HG02885 (cell line): ENCODE measurements around the gene BRD8.
"Not testable (repeated sequence)": the region's sequence is repeated elsewhere in the genome, so short reads cannot be mapped to it uniquely, and the experiment has no call there.

Experiments
- ATAC-seq: cut with Tn5 transposase; IDR thresholded peaks from one replicate; pipeline ENCODE4 v1.9.1; 2021; ENCODE audit warnings: mild to moderate bottlenecking; ENCODE audit not compliant: unreplicated experiment, poor library complexity

Gene BRD8

GRCh38 chr5:138178516-138179276, at the start of gene BRD8, which contains the start of gene KIF20A:
Gene BRD8 (minus strand): TSS chr5:138178630. CDS start chr5:138178614, 16 bp downstream.
Gene KIF20A (plus strand): TSS chr5:138179112. CDS start chr5:138179681, 569 bp downstream.
- ATAC-seq: peak; percentile 85

GRCh38 chr5:138226910-138227309, 48.5 kb upstream of the BRD8 start:
- ATAC-seq: no peak

GRCh38 chr5:138224712-138225111, 46.3 kb upstream of the BRD8 start:
- no peak for ATAC-seq

GRCh38 chr5:138223532-138223931, 45.1 kb upstream of the BRD8 start:
- ATAC-seq: no peak

- no peak for ATAC-seq
These were observed 38.4 kb upstream of the BRD8 start for GRCh38 chr5:138216799-138217198.

- peak; percentile 97 for ATAC-seq
These were observed 35.0 kb upstream of the BRD8 start, which contains the start of gene CDC23 for GRCh38 chr5:138213161-138214029. Gene CDC23 (minus strand): TSS chr5:138213323. CDS start chr5:138213312, 11 bp downstream.

GRCh38 chr5:138212828-138213160, 34.4 kb upstream of the BRD8 start:
- ATAC-seq: peak; percentile 25

- ATAC-seq: no peak
These were observed 32.6 kb upstream of the BRD8 start for GRCh38 chr5:138210985-138211384.

GRCh38 chr5:138193859-138194258, 15.4 kb upstream of the BRD8 start:
- ATAC-seq: not testable (repeated sequence)

- no peak for ATAC-seq
These were observed 14.4 kb upstream of the BRD8 start for GRCh38 chr5:138192826-138193225.

GRCh38 chr5:138188626-138189025, 10.2 kb upstream of the BRD8 start:
- ATAC-seq: no peak

GRCh38 chr5:138186002-138186447, 7.6 kb upstream of the BRD8 start:
- ATAC-seq: peak; percentile 48

GRCh38 chr5:138182808-138183207, 4.4 kb upstream of the BRD8 start:
- no peak for ATAC-seq

- no peak for ATAC-seq
These were observed 2.4 kb upstream of the BRD8 start for GRCh38 chr5:138180841-138181240.

- ATAC-seq: peak; percentile 28
These were observed 1.9 kb upstream of the BRD8 start for GRCh38 chr5:138180183-138180782.

GRCh38 chr5:138179277-138179857, 937 bp upstream of the BRD8 start:
- no peak for ATAC-seq

GRCh38 chr5:138177941-138178515, 402 bp downstream of the BRD8 start:
- ATAC-seq: no peak

- ATAC-seq: no peak
These were observed 8.1 kb downstream of the BRD8 start for GRCh38 chr5:138170299-138170698.

GRCh38 chr5:138169124-138169523, 9.3 kb downstream of the BRD8 start:
- no peak for ATAC-seq

GRCh38 chr5:138163721-138164120, 14.7 kb downstream of the BRD8 start:
- ATAC-seq: no peak
